GM18520 (cell line): ENCODE measurements around the gene SSBP2.

Experiments used
- ATAC-seq: cut with Tn5 transposase; IDR thresholded peaks from one replicate; pipeline ENCODE4 v1.9.1; 2021; ENCODE audit not compliant: unreplicated experiment

Gene SSBP2

DNA sequence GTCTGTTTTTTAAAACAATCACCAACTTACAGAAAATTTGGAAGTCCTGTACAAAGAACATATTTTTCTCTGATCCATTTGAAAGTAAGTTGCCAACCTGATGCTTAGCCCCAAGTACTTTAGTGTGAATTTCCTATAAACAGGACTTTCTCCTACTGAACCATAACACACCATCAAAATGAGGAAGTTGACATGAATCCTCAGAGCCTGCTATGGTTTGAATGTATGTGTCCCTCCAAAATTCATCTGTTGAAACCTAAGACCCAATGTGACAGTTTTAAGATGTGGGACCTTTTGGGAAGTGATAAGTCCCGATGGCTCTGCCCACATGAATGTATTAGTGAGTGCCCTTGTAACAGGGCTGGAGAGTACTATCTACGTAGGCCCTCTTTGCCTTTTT, 350.5 kb downstream of the SSBP2 start:
- ATAC-seq = no peak

DNA sequence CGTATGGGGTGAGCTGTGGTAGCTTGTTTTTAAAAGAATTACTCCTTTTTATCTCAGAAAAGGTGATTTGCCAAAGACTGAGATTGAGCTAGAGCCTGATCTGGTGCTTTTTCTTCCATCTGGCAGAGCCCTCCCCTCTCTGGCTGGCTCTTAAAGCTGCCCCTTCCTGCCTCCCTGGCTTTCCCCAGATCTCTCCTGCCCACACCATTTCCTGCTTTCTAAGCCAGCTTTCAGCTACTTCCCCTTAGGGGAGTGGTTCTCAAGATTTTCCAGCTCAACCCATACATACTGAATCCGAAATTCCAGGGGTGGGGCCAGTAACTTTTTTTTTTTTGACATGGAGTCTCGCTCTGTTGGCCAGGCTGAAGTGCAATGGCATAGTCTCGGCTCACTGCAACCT, 352.2 kb downstream of the SSBP2 start:
- ATAC-seq = no peak

GRCh38 chr5:81397176-81397575, 353.7 kb downstream of the SSBP2 start:
- no peak for ATAC-seq

GRCh38 chr5:81395262-81395661, 355.6 kb downstream of the SSBP2 start:
- no peak for ATAC-seq

DNA sequence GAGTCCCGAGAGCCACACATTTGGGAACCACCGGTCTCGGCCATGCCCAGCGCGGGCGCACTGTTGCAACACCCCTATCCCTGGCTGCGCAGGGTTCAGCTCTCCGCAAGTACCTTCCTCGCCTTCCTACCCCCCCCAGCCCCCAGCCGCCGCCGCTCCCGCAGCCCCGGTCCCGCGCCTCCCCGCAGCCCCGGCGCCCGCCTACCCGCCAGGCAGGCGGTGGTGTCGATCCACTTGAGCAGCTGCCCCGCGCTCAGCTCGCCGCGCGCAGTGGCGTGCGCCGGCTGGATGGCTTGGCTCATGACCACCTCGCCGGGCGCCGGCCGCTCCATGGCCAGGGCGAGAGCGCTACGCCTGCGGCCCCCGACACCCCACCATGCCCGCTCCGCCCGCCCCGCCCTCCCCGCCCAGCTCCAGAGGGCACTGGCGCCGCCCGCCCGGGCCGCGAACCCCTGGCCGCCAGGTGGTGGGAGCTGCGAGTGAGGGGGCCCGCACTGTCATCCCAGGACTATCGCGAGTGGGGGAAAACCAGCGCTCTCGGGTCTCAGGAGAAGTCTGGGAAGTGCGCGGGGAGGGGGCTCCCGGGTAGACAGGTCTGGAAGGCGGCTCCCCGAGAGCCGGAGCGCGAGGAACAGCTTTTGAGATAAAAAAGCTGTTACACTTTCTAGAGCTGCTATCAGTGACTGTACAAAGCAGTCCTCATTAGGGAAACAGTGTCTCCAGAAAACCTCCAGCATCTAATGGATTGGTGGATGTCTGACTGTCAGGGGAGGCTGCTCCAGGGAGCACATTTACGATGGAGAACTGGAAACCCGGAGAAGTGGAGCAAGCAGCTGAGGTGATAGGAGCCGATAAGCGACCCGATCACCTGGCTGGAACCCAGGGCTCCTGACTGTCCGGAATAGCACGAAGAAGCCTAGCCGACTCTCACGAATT, 356.8 kb downstream of the SSBP2 start, which contains the start of gene ACOT12:
ACOT12 (minus strand) TSS at position 352 of the 936 bp plus-strand sequence; CDS start at position 332, 20 bp downstream.
- no peak for ATAC-seq

DNA sequence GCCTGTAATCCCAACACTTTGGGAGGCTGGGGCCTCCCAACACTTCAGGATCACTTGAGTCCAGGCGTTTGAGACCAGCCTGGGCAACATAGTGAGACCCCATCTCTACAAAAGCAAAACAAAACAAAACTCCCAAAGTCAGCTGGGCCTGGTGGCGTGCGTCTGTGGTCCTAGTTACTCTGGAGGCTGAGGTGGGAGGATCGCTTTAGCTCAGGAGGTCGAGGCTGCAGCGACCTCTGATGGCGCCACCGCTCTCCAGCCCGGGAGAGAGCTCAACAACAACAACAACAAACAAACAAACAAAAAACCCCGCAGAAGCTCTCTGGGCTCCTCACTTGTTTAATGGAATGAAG, 357.5 kb downstream of the SSBP2 start:
- ATAC-seq = no peak

DNA sequence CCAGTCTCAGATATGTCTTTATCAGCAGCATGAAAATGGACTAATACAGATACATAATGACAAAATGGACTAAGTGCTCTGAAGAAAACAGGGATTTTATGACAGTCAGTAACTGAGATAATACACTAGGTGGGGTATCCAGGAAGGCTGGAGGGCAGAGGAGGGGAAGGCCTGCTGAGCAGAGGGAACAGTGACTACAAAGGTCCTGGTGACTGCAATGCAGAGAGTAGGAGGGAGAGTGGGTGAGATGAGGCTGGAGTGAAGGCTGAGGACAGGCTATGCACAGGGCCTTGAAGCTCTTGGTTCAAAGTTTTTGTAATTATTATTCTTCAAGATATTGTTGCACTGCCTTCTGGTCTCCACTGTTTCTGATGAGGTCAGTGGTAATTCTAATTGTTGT, 361.9 kb downstream of the SSBP2 start:
- no peak for ATAC-seq

DNA sequence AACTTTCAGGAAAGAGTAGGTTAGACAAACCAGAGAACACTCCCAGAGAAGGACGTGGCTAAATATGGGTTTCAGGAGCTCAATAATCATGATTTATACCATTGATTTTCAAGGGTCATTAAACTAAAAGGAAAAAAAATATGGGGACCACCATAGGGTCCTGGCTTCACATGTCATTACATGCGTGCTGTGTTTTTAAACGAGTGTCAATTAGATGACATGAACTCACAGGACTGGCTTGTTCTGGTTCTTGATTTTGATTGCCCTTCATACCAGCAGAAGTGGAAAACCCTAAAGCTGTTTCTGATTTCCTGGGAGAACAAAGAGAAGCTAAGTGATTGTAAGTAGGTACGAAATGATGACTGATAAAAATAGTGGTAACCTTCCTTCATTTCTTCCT, 362.7 kb downstream of the SSBP2 start:
- ATAC-seq = no peak

- no peak for ATAC-seq
Observed at GRCh38 chr5:81383867-81384266, 367.0 kb downstream of the SSBP2 start.

DNA sequence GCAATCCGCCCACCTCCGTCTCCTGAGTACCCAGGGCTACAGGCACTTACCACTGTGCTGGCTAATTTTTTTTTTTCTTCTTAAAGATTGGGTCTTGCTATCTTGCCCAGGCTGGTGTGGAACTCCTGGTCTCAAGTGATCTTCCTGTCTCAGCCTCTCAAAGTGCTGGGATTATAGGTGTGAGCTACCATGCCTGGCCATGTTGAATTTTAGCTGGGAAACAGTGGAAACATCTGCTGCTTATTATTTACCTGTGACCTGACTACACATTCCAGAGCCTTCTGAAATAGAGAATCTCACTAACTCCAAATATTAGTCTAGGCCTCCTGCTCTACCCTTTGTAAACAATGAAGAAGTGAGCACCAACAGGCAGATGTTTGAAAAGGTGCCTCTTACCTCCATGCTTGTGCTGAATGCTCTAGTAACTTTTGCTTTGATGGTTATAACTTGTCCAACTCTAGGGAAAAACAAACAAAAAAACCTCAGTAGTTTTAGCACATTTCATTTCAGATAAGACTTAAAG, 379.5 kb downstream of the SSBP2 start:
- no peak for ATAC-seq

- no peak for ATAC-seq
Observed at GRCh38 chr5:81370912-81371311, 380.0 kb downstream of the SSBP2 start.

DNA sequence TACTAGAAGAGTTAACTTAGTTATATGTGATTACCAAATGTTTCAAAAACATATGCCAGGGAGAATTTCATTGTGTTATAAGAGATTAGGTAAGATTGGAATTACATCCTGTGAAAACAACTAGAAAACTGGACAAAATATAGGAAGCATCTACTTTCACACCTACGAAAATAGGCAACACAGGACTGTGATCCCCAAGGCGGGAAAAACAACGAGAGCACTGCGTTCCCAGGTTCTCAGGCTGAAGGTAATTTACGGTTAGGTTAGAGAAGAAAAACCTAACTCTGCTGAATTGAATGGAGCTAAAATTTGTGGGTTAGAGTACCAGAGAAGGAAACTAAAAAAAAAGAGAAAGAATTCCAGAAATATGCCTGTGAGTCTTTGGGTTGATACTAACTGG, 385.4 kb downstream of the SSBP2 start:
- ATAC-seq = no peak

GRCh38 chr5:81363093-81363871, 387.6 kb downstream of the SSBP2 start:
- no peak for ATAC-seq
